MM.1S (cell line): ENCODE results near the gene PES1.

Experiments used
- DNase-seq: peaks from one replicate; pipeline ENCODE4 v3.0.0-alpha.2; 2015
- H2AFZ ChIP-seq: fragments of 300-600 bp; sonication (generic); 2 replicates; pipeline ENCODE4 v1.6.0; 2016; ENCODE audit warnings: antibody characterized with exemption, low read length
- H3F3A ChIP-seq: fragments of 300-600 bp; sonication (generic); 2 replicates; pipeline ENCODE4 v1.6.1; 2016; ENCODE audit warnings: mild to moderate bottlenecking, antibody characterized with exemption, low read length, moderate library complexity, mixed read lengths; ENCODE audit not compliant: insufficient read depth
- H3K27ac ChIP-seq: fragments of 300-600 bp; sonication (generic); 2 replicates; pipeline ENCODE4 v1.5.1; 2016; ENCODE audit warnings: mild to moderate bottlenecking, low read length
- H3K27me3 ChIP-seq: fragments of 300-600 bp; sonication (generic); replicated peaks from 2 replicates; pipeline ENCODE4 v1.6.0; 2016; ENCODE audit warnings: low read length; ENCODE audit not compliant: insufficient read depth
- H3K36me3 ChIP-seq: fragments of 300-600 bp; sonication (generic); replicated peaks from 2 replicates; pipeline ENCODE4 v1.6.1; 2016; ENCODE audit warnings: mild to moderate bottlenecking, low read length, mixed read lengths; ENCODE audit not compliant: insufficient read depth
- H3K4me1 ChIP-seq: fragments of 300-600 bp; sonication (generic); 2 replicates; pipeline ENCODE4 v1.6.1; 2016; ENCODE audit warnings: low read length, mixed read lengths
- H3K4me2 ChIP-seq: fragments of 300-600 bp; sonication (generic); 2 replicates; pipeline ENCODE4 v1.6.0; 2016; ENCODE audit warnings: low read depth, low read length
- H3K4me3 ChIP-seq: fragments of 300-600 bp; sonication (generic); 2 replicates; pipeline ENCODE4 v1.5.1; 2016; ENCODE audit warnings: low read length, mixed read lengths
- H3K79me2 ChIP-seq: fragments of 300-600 bp; sonication (generic); 2 replicates; pipeline ENCODE4 v1.6.1; 2016; ENCODE audit warnings: mixed run types, low read length, mixed read lengths
- H3K9ac ChIP-seq: fragments of 300-600 bp; sonication (generic); 2 replicates; pipeline ENCODE4 v1.6.1; 2016; ENCODE audit warnings: low read length, mixed read lengths
- H3K9me2 ChIP-seq: fragments of 300-600 bp; sonication (generic); replicated peaks from 2 replicates; pipeline ENCODE4 v1.6.1; 2016; ENCODE audit warnings: mild to moderate bottlenecking, low read length, mixed read lengths; ENCODE audit not compliant: insufficient read depth
- H3K9me3 ChIP-seq: fragments of 300-600 bp; sonication (generic); replicated peaks from 2 replicates; pipeline ENCODE4 v1.6.1; 2016; ENCODE audit warnings: mild to moderate bottlenecking, low read length, mixed read lengths; ENCODE audit not compliant: insufficient read depth
- H4K20me1 ChIP-seq: fragments of 300-600 bp; sonication (generic); 2 replicates; pipeline ENCODE4 v1.6.1; 2016; ENCODE audit warnings: mild to moderate bottlenecking, low read length, moderate library complexity, mixed read lengths; ENCODE audit not compliant: insufficient read depth
- EZH2 ChIP-seq: fragments of 300-600 bp; sonication (generic); optimal IDR thresholded peaks from 2 replicates; pipeline ENCODE3; 2017; ENCODE audit warnings: low read depth, mild to moderate bottlenecking, antibody characterized with exemption, low read length, mixed read lengths
- EZH2phosphoT487 ChIP-seq: fragments of 300-600 bp; sonication (generic); IDR thresholded peaks from 2 replicates; pipeline ENCODE4 v1.6.1; 2018; ENCODE audit warnings: antibody characterized with exemption, low read length
- TF ChIP-seq, protein P1 (sequence below): fragments of 300-600 bp; sonication (generic); IDR thresholded peaks from 2 replicates; pipeline ENCODE4 v1.5.1; 2016; ENCODE audit warnings: antibody characterized with exemption, low read length, mixed read lengths

Gene PES1

GRCh38 chr22:30610299-30610698 lies 18.6 kb upstream of the PES1 start:
- peak overlapping the region; percentile 90; the same call in 1 of the 2 replicates for H3K27ac ChIP-seq
- H3K27me3 ChIP-seq: no peaks in the 10 kb centered on the region
- peaks cover 17% of the 10 kb centered on the region for H3K79me2 ChIP-seq
- H4K20me1 ChIP-seq: no peaks in the 10 kb centered on the region
- no peak overlapping the region for H3K4me3 ChIP-seq
- peaks cover 37% of the 10 kb centered on the region for H3F3A ChIP-seq
- no peak overlapping the region for H2AFZ ChIP-seq
- no peaks in the 10 kb centered on the region for H3K9me3 ChIP-seq
- DNase-seq: no peak
- H3K9me2 ChIP-seq: no peaks in the 10 kb centered on the region
- TF ChIP-seq EZH2phosphoT487 (no peak), EZH2 (no peak)
- TF ChIP-seq, protein P1, sequence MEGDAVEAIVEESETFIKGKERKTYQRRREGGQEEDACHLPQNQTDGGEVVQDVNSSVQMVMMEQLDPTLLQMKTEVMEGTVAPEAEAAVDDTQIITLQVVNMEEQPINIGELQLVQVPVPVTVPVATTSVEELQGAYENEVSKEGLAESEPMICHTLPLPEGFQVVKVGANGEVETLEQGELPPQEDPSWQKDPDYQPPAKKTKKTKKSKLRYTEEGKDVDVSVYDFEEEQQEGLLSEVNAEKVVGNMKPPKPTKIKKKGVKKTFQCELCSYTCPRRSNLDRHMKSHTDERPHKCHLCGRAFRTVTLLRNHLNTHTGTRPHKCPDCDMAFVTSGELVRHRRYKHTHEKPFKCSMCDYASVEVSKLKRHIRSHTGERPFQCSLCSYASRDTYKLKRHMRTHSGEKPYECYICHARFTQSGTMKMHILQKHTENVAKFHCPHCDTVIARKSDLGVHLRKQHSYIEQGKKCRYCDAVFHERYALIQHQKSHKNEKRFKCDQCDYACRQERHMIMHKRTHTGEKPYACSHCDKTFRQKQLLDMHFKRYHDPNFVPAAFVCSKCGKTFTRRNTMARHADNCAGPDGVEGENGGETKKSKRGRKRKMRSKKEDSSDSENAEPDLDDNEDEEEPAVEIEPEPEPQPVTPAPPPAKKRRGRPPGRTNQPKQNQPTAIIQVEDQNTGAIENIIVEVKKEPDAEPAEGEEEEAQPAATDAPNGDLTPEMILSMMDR: no peak
- H3K36me3 ChIP-seq: no peaks in the 10 kb centered on the region
- peak overlapping the region; percentile 98; the same call in 1 of the 2 replicates for H3K4me2 ChIP-seq
- peaks cover 39% of the 10 kb centered on the region for H3K4me1 ChIP-seq
- H3K9ac ChIP-seq: no peak overlapping the region

DNA sequence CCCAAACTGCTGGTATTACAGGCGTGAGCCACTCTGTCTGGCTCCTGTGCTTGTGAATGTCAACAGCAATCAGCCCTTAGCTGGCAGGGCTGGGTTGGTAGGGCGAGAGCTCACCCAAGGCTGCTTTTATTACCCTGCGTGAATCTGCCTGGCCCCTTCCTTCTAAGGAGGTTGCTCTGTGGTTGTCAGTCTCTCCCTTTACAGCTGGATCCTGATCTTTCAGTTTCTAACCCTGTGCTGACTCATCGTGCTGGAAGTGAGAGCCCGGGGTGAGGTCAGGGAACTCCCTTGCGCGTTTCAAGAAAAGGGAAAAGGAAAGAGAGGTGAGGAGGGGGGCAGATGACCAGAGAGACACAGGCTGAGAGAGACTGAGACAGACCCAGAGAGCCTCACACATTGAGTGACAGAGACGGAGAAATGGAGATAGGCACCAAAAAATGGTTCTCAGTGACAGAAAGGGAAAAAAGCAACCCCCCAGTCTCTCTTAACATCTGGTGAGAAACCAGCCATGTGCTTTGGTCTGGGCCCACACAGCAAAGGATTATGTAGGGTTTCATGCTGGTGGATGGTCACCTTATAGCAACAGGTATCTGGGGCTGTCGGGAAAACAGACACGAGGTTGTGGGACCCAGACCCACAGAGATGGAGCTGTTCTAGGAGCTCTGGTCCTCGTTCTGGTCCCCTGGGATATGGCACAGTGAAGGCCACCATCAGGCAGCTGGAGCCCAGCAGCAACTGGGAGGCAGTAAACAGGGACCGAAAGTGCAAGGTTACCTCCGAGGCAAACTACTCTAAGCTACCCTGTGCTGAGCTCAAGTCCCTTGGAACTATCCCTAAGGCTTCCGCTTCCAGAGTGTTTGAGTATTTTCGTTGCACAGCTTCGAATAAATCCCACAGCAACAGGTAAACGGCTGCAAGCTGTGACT lies 17.8 kb upstream of the PES1 start:
- Histone ChIP-seq H3F3A (peaks cover 37% of the 10 kb centered on the region), H3K27me3 (no peaks in the 10 kb centered on the region), H3K79me2 (peaks cover 17% of the 10 kb centered on the region), H3K4me1 (peaks cover 44% of the 10 kb centered on the region), H3K9ac (peak overlapping the region; percentile 58), H3K9me3 (no peaks in the 10 kb centered on the region), H3K36me3 (no peaks in the 10 kb centered on the region), H3K4me3 (peak overlapping the region; percentile 41; the same call in 1 of the 2 replicates), H3K9me2 (no peaks in the 10 kb centered on the region), H4K20me1 (no peaks in the 10 kb centered on the region), H3K27ac (peak overlapping the region; percentile 90), H2AFZ (peak overlapping the region; percentile 19; the same call in 1 of the 2 replicates), H3K4me2 (peak overlapping the region; percentile 98)
- no peak for TF ChIP-seq EZH2phosphoT487
- no peak for TF ChIP-seq EZH2
- TF ChIP-seq, protein P1: no peak
- DNase-seq: peak; percentile 92

DNA sequence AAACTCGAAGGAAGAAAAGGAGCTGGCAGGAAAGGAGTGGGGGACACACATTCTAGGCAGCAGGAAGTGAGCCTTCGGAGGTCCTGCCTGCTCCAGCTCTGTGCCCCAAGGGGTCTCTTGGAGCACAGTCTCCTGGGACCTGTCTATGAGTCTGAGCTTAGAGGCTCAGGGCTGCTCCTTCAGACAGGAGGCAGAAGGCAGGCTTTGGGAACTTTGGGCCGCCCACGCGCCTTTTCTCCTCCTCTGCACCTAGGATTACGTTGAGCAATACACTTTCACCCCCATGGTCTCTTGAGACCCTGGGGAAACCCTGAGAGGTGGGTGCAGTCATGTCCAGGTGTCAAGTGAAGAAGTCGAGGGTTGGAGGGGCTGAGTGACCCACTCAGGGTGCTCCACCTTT lies 16.2 kb upstream of the PES1 start:
- H3K27me3 ChIP-seq: no peaks in the 10 kb centered on the region
- peaks cover 17% of the 10 kb centered on the region for H3K79me2 ChIP-seq
- peaks cover 37% of the 10 kb centered on the region for H3F3A ChIP-seq
- DNase-seq: no peak
- H3K36me3 ChIP-seq: no peaks in the 10 kb centered on the region
- no peaks in the 10 kb centered on the region for H3K9me3 ChIP-seq
- peak overlapping the region; percentile 90; the same call in 1 of the 2 replicates for H3K27ac ChIP-seq
- peaks cover 44% of the 10 kb centered on the region for H3K4me1 ChIP-seq
- H2AFZ ChIP-seq: no peak overlapping the region
- 0 out of 2 replicates have a peak overlapping the region, but pooled peaks have one; percentile 11 for H3K9ac ChIP-seq
- TF ChIP-seq EZH2 (no peak), EZH2phosphoT487 (no peak)
- TF ChIP-seq, protein P1: no peak
- peak overlapping the region; percentile 98 for H3K4me2 ChIP-seq
- H3K9me2 ChIP-seq: no peaks in the 10 kb centered on the region
- H4K20me1 ChIP-seq: no peaks in the 10 kb centered on the region
- 0 out of 2 replicates have a peak overlapping the region, but pooled peaks have one; percentile 75 for H3K4me3 ChIP-seq
